Smooth muscle cell (in vitro differentiated cells): ENCODE results near the gene SNX24. TPM values are rescaled to one million over a fixed set of nuclear protein-coding genes. Genes with fewer than 3 reads are reported as not detected.

Source experiments
- DNase-seq: peaks from one replicate; lab custom pipeline; 2025; ENCODE audit not compliant: unreplicated experiment; lab: John Stamatoyannopoulos, UW
- H2AFZ ChIP-seq: fragments of 200-600 bp; sonication (generic); 2 replicates; pipeline ENCODE4 v1.6.0; 2016; ENCODE audit warnings: antibody characterized with exemption, low read depth, mild to moderate bottlenecking
- H3F3A ChIP-seq: fragments of 200-600 bp; sonication (generic); 2 replicates; pipeline ENCODE4 v1.6.0; 2017; ENCODE audit warnings: antibody characterized with exemption, low read depth
- H3K27ac ChIP-seq: fragments of 200-600 bp; sonication (generic); 2 replicates; pipeline ENCODE4 v1.5.1; 2016; ENCODE audit warnings: low read depth, mild to moderate bottlenecking
- H3K27me3 ChIP-seq: fragments of 200-600 bp; sonication (generic); 2 replicates; pipeline ENCODE4 v1.6.1; 2016; ENCODE audit warnings: low read depth, mild to moderate bottlenecking
- H3K36me3 ChIP-seq: fragments of 200-600 bp; sonication (generic); 2 replicates; pipeline ENCODE4 v1.5.1; 2016; ENCODE audit warnings: low read depth
- H3K4me1 ChIP-seq: fragments of 200-600 bp; sonication (generic); 2 replicates; pipeline ENCODE4 v1.5.1; 2016; ENCODE audit warnings: low read depth
- H3K4me2 ChIP-seq: fragments of 200-600 bp; sonication (generic); 2 replicates; pipeline ENCODE4 v1.6.0; 2016; ENCODE audit warnings: mild to moderate bottlenecking
- H3K4me3 ChIP-seq: fragments of 200-600 bp; sonication (generic); 2 replicates; pipeline ENCODE4 v1.5.1; 2016; ENCODE audit warnings: mild to moderate bottlenecking
- H3K79me2 ChIP-seq: fragments of 200-600 bp; sonication (generic); 2 replicates; pipeline ENCODE4 v1.6.0; 2016; ENCODE audit warnings: low read depth, mild to moderate bottlenecking
- H3K9ac ChIP-seq: fragments of 200-600 bp; sonication (generic); 2 replicates; pipeline ENCODE4 v1.6.0; 2016; ENCODE audit warnings: low read depth
- H3K9me3 ChIP-seq: fragments of 200-600 bp; sonication (generic); replicated peaks from 2 replicates; pipeline ENCODE4 v1.5.1; 2016; ENCODE audit warnings: low read depth
- H4K20me1 ChIP-seq: fragments of 200-600 bp; sonication (generic); 2 replicates; pipeline ENCODE4 v1.6.0; 2016; ENCODE audit warnings: low read depth
- CTCF ChIP-seq: fragments of 200-600 bp; sonication (generic); IDR thresholded peaks from 2 replicates; pipeline ENCODE4 v1.5.1; 2017; ENCODE audit warnings: borderline replicate concordance, mild to moderate bottlenecking, antibody characterized with exemption; ENCODE audit not compliant: insufficient read depth, poor library complexity, severe bottlenecking
- WGBS: methylation state at CpG from one replicate; pipeline ENCODE4 v1.1.7; 2016; ENCODE audit warnings: low lambda C conversion rate; 5-methylcytosine and 5-hydroxymethylcytosine counted together
- polyA plus RNA-seq: library from polyadenylated mRNA; unstranded; fragments of >200 nt; fragmentation: Nextera tagmentation; extraction: Ambion mirVana; gene quantifications from 2 replicates; pipeline ENCODE4 v1.2.1, GENCODE V29; 2016
- total RNA-seq: library from RNA; depleted of rRNA; stranded (reverse); fragments of >200 nt; gene quantifications from 2 replicates; pipeline ENCODE4 v1.2.3, GENCODE V29; 2014

SNX24 gene
- total and polyA plus RNA-seq, 2 experiments from 2014 or later: 15.3 to 44.9 TPM

GRCh38 chr5:122929001-122929400, 83.6 kb downstream of the SNX24 start:
- H3K27me3 ChIP-seq: no peaks in the 10 kb centered on the region
- no peak overlapping the region for H3K4me3 ChIP-seq
- H3K27ac ChIP-seq: no peak overlapping the region
- no peaks in the 10 kb centered on the region for H3K9me3 ChIP-seq
- H3K4me1 ChIP-seq: no peaks in the 10 kb centered on the region
- peaks cover 36% of the 10 kb centered on the region for H3K79me2 ChIP-seq
- DNase-seq: no peak
- 95% methylated on average over 1 of the region's 1 CpG for WGBS
- H3K4me2 ChIP-seq: no peak overlapping the region
- H2AFZ ChIP-seq: no peak overlapping the region
- H4K20me1 ChIP-seq: peaks cover 35% of the 10 kb centered on the region
- H3K36me3 ChIP-seq: no peaks in the 10 kb centered on the region
- no peak for TF ChIP-seq CTCF
- no peak overlapping the region for H3K9ac ChIP-seq
- no peaks in the 10 kb centered on the region for H3F3A ChIP-seq

- no peak overlapping the region for H3K27ac ChIP-seq
- H3K27me3 ChIP-seq: no peaks in the 10 kb centered on the region
- no peak for DNase-seq
- no peaks in the 10 kb centered on the region for H3K36me3 ChIP-seq
- H3K4me3 ChIP-seq: no peak overlapping the region
- WGBS: 95% methylated on average over 1 of the region's 1 CpG
- H3F3A ChIP-seq: no peaks in the 10 kb centered on the region
- no peak overlapping the region for H2AFZ ChIP-seq
- peaks cover 36% of the 10 kb centered on the region for H3K79me2 ChIP-seq
- H4K20me1 ChIP-seq: peaks cover 31% of the 10 kb centered on the region
- no peaks in the 10 kb centered on the region for H3K9me3 ChIP-seq
- no peak overlapping the region for H3K9ac ChIP-seq
- H3K4me2 ChIP-seq: no peak overlapping the region
- TF ChIP-seq CTCF: no peak
- H3K4me1 ChIP-seq: no peaks in the 10 kb centered on the region
These were observed 84.6 kb downstream of the SNX24 start for GRCh38 chr5:122929980-122930379.

GRCh38 chr5:122933956-122934355, 88.5 kb downstream of the SNX24 start:
- no peak overlapping the region for H2AFZ ChIP-seq
- peaks cover 24% of the 10 kb centered on the region for H3K79me2 ChIP-seq
- no peaks in the 10 kb centered on the region for H3K4me1 ChIP-seq
- H3K27me3 ChIP-seq: no peaks in the 10 kb centered on the region
- H3K9me3 ChIP-seq: no peaks in the 10 kb centered on the region
- TF ChIP-seq CTCF: no peak
- H3K27ac ChIP-seq: no peak overlapping the region
- H3F3A ChIP-seq: no peaks in the 10 kb centered on the region
- no peak overlapping the region for H3K4me2 ChIP-seq
- no peak overlapping the region for H3K4me3 ChIP-seq
- peaks cover 10% of the 10 kb centered on the region for H3K36me3 ChIP-seq
- 76% methylated on average over 7 of the region's 7 CpGs for WGBS
- DNase-seq: no peak
- peaks cover 17% of the 10 kb centered on the region for H4K20me1 ChIP-seq
- no peak overlapping the region for H3K9ac ChIP-seq

- H3K27me3 ChIP-seq: no peaks in the 10 kb centered on the region
- no peak overlapping the region for H3K4me2 ChIP-seq
- peaks cover 15% of the 10 kb centered on the region for H3K79me2 ChIP-seq
- TF ChIP-seq CTCF: no peak
- H3K9me3 ChIP-seq: no peaks in the 10 kb centered on the region
- peaks cover 10% of the 10 kb centered on the region for H3K36me3 ChIP-seq
- H3K9ac ChIP-seq: no peak overlapping the region
- DNase-seq: no peak
- no peak overlapping the region for H2AFZ ChIP-seq
- H4K20me1 ChIP-seq: peaks cover 4% of the 10 kb centered on the region
- no peaks in the 10 kb centered on the region for H3F3A ChIP-seq
- H3K4me3 ChIP-seq: no peak overlapping the region
- no peak overlapping the region for H3K27ac ChIP-seq
- no peaks in the 10 kb centered on the region for H3K4me1 ChIP-seq
- 87% methylated on average over 1 of the region's 1 CpG for WGBS
These were observed 90.7 kb downstream of the SNX24 start for GRCh38 chr5:122936088-122936487.
